K562 (cell line): ENCODE data around the gene GRIN2D. TPM values are rescaled to one million over a fixed set of nuclear protein-coding genes. Genes with fewer than 3 reads are reported as not detected.
A peak's percentile ranks its signal among the peaks of the same experiment; 100 is the strongest.

ENCODE experiments used
- ARID1B ChIP-seq: fragments of 450-650 bp; IDR thresholded peaks from 2 replicates; pipeline ENCODE4 v1.6.1; 2016; ENCODE audit warnings: antibody characterized with exemption, mild to moderate bottlenecking, inconsistent platforms
- BCL6 ChIP-seq: fragments of 250-450 bp; sonication (Bioruptor Pico); IDR thresholded peaks from 2 replicates; pipeline ENCODE4 v1.4.0; 2020
- HDAC1 ChIP-seq, 2 experiments: fragments of 450-650 bp; IDR thresholded peaks; 2 replicates each; pipeline ENCODE4 v1.6.1; 2016 to 2017; ENCODE audit warnings: inconsistent platforms in 1 of 2, mild to moderate bottlenecking in 1 of 2, moderate library complexity in 1 of 2
- HDGF ChIP-seq: fragments of 450-650 bp; IDR thresholded peaks from 2 replicates; pipeline ENCODE4 v1.6.1; 2016
- PCBP1 ChIP-seq: fragments of 200-400 bp; formaldehyde crosslinking; IDR thresholded peaks from 2 replicates; pipeline ENCODE4 v1.6.1; 2018; ENCODE audit warnings: mild to moderate bottlenecking, low read depth, low read length; ENCODE audit not compliant: poor library complexity, severe bottlenecking
- POLR3A ChIP-seq: IDR thresholded peaks from 2 replicates; pipeline ENCODE4 v1.6.1; 2011; ENCODE audit warnings: borderline replicate concordance, mild to moderate bottlenecking, moderate library complexity; ENCODE audit not compliant: insufficient read length, insufficient read depth; ENCODE audit errors: extremely low read depth
- PRMT5 ChIP-seq: sonication (generic); formaldehyde crosslinking; IDR thresholded peaks from 2 replicates; pipeline ENCODE4 v1.5.0; 2020; ENCODE audit warnings: missing genetic modification reagents
- RBM17 ChIP-seq: fragments of 200-400 bp; formaldehyde crosslinking; IDR thresholded peaks from 2 replicates; pipeline ENCODE4 v1.6.1; 2017; ENCODE audit warnings: low read depth, mild to moderate bottlenecking, low read length, borderline replicate concordance
- SAFB ChIP-seq: fragments of 200-400 bp; formaldehyde crosslinking; IDR thresholded peaks from 2 replicates; pipeline ENCODE4 v1.6.1; 2017; ENCODE audit warnings: low read depth, low read length, borderline replicate concordance
- SUPT5H ChIP-seq: fragments of 450-650 bp; IDR thresholded peaks from 2 replicates; pipeline ENCODE4 v1.6.1; 2016
- TEAD2 ChIP-seq: fragments of 450-650 bp; IDR thresholded peaks from 2 replicates; pipeline ENCODE4 v1.6.1; 2016; ENCODE audit warnings: missing genetic modification characterization, control low read depth, missing compliant biosample characterization
- ZNF212 ChIP-seq: fragments of 450-650 bp; formaldehyde crosslinking; IDR thresholded peaks from 2 replicates; pipeline ENCODE4 v1.4.0; 2020; ENCODE audit warnings: mild to moderate bottlenecking
- ZNF263 ChIP-seq: sonication (generic); formaldehyde crosslinking; IDR thresholded peaks from 2 replicates; pipeline ENCODE4 v1.8.0; 2022; ENCODE audit warnings: mild to moderate bottlenecking, missing genetic modification reagents, borderline replicate concordance
- ZNF408 ChIP-seq: fragments of 250-450 bp; sonication (Bioruptor Pico); IDR thresholded peaks from 2 replicates; pipeline ENCODE4 v1.4.0; 2020; ENCODE audit warnings: low read depth, mild to moderate bottlenecking, moderate library complexity
- polyA plus RNA-seq, 8 experiments: library from polyadenylated mRNA; depleted of rRNA in 4 of 8; stranded (reverse) in 5 of 8; unstranded in 3 of 8; fragments of >200 nt; fragmentation: Nextera tagmentation in 2 of 8; fragmentation: Illumina TruSeq in 1 of 8; extraction: Ambion mirVana in 2 of 8; extraction: Trizol in 1 of 8; gene quantifications; 2 replicates each; pipeline versions ENCODE4 v1.2.1 to v1.2.3, GENCODE V29; 2011 to 2014; ENCODE audit warnings: inconsistent platforms in 1 of 8, missing spikeins in 1 of 8
- total RNA-seq, 7 experiments: library from RNA; depleted of rRNA in 6 of 7; stranded (reverse); fragments of >200 nt in 6 of 7; fragmentation: Illumina TruSeq in 2 of 7; extraction: Trizol in 2 of 7; gene quantifications; 2 replicates each; pipeline versions ENCODE4 v1.2.1 to v1.2.3, GENCODE V29; 2011 to 2021; ENCODE audit warnings: low replicate concordance in 1 of 7
- TF ChIP-seq, protein P1 (sequence below): fragments of 250-450 bp; sonication (Bioruptor Pico); IDR thresholded peaks from 2 replicates; pipeline ENCODE4 v1.9.0; 2021; ENCODE audit warnings: mild to moderate bottlenecking
- TF ChIP-seq, protein P2 (sequence below): IDR thresholded peaks from 3 replicates; pipeline ENCODE4 v1.6.1; 2011; ENCODE audit warnings: borderline replicate concordance, mild to moderate bottlenecking; ENCODE audit not compliant: insufficient read length, insufficient read depth
- TF ChIP-seq, protein P3 (sequence below): sonication (generic); formaldehyde crosslinking; IDR thresholded peaks from 2 replicates; pipeline ENCODE4 v1.8.1; 2023; ENCODE audit warnings: mild to moderate bottlenecking, missing genetic modification reagents
- TF ChIP-seq, protein P4 (sequence below): fragments of 450-650 bp; IDR thresholded peaks from 2 replicates; pipeline ENCODE4 v1.6.1; 2016; ENCODE audit warnings: low read depth

GRIN2D gene
- total and polyA plus RNA-seq, 9 of the 15 experiments (the other 6 are each of a cell fraction or from before 2014, with no cell fraction given): 0.32 to 31.5 (median 1.8) TPM

DNA sequence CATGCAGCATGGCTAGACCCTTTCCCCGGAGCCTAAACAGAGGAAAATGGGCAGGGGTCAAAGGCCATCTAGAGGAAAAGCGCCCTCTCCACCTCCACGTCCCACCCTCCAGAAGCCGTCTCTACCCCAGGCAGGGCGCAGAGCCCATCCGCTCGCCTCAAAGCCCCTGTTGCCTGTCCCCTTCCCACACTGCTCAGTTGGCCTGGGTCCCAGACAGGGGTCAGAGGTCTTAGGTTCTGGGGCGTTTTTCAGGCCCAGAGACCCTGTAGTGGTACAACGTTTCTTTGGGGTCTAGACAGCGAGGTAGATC lies 30.0 kb upstream of the GRIN2D start (continued):
- TF ChIP-seq, protein P1, sequence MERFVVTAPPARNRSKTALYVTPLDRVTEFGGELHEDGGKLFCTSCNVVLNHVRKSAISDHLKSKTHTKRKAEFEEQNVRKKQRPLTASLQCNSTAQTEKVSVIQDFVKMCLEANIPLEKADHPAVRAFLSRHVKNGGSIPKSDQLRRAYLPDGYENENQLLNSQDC (CRISPR knock-in tag): no peak; the same call in 1 of the 2 replicates
- TF ChIP-seq, protein P2, sequence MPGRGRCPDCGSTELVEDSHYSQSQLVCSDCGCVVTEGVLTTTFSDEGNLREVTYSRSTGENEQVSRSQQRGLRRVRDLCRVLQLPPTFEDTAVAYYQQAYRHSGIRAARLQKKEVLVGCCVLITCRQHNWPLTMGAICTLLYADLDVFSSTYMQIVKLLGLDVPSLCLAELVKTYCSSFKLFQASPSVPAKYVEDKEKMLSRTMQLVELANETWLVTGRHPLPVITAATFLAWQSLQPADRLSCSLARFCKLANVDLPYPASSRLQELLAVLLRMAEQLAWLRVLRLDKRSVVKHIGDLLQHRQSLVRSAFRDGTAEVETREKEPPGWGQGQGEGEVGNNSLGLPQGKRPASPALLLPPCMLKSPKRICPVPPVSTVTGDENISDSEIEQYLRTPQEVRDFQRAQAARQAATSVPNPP: no peak
- TF ChIP-seq TEAD2 (no peak), PRMT5 (CRISPR knock-in tag) (no peak), POLR3A (no peak), HDGF (0 out of 2 replicates have a peak, but pooled peaks have one; percentile 56), ZNF408 (CRISPR knock-in tag) (no peak), HDAC1 (IDR thresholded peaks at IDR 0.05) (peak in 1 of 2 experiments; percentile 62; a peak in 1 of 4 replicates), PCBP1 (no peak), RBM17 (no peak), SAFB (no peak), SUPT5H (peak; percentile 77; the same call in 1 of the 2 replicates), ARID1B (no peak), BCL6 (CRISPR knock-in tag) (no peak), ZNF263 (no peak), ZNF212 (CRISPR knock-in tag) (no peak)
- TF ChIP-seq, protein P3, sequence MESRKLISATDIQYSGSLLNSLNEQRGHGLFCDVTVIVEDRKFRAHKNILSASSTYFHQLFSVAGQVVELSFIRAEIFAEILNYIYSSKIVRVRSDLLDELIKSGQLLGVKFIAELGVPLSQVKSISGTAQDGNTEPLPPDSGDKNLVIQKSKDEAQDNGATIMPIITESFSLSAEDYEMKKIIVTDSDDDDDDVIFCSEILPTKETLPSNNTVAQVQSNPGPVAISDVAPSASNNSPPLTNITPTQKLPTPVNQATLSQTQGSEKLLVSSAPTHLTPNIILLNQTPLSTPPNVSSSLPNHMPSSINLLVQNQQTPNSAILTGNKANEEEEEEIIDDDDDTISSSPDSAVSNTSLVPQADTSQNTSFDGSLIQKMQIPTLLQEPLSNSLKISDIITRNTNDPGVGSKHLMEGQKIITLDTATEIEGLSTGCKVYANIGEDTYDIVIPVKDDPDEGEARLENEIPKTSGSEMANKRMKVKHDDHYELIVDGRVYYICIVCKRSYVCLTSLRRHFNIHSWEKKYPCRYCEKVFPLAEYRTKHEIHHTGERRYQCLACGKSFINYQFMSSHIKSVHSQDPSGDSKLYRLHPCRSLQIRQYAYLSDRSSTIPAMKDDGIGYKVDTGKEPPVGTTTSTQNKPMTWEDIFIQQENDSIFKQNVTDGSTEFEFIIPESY: no peak
- TF ChIP-seq, protein P4, sequence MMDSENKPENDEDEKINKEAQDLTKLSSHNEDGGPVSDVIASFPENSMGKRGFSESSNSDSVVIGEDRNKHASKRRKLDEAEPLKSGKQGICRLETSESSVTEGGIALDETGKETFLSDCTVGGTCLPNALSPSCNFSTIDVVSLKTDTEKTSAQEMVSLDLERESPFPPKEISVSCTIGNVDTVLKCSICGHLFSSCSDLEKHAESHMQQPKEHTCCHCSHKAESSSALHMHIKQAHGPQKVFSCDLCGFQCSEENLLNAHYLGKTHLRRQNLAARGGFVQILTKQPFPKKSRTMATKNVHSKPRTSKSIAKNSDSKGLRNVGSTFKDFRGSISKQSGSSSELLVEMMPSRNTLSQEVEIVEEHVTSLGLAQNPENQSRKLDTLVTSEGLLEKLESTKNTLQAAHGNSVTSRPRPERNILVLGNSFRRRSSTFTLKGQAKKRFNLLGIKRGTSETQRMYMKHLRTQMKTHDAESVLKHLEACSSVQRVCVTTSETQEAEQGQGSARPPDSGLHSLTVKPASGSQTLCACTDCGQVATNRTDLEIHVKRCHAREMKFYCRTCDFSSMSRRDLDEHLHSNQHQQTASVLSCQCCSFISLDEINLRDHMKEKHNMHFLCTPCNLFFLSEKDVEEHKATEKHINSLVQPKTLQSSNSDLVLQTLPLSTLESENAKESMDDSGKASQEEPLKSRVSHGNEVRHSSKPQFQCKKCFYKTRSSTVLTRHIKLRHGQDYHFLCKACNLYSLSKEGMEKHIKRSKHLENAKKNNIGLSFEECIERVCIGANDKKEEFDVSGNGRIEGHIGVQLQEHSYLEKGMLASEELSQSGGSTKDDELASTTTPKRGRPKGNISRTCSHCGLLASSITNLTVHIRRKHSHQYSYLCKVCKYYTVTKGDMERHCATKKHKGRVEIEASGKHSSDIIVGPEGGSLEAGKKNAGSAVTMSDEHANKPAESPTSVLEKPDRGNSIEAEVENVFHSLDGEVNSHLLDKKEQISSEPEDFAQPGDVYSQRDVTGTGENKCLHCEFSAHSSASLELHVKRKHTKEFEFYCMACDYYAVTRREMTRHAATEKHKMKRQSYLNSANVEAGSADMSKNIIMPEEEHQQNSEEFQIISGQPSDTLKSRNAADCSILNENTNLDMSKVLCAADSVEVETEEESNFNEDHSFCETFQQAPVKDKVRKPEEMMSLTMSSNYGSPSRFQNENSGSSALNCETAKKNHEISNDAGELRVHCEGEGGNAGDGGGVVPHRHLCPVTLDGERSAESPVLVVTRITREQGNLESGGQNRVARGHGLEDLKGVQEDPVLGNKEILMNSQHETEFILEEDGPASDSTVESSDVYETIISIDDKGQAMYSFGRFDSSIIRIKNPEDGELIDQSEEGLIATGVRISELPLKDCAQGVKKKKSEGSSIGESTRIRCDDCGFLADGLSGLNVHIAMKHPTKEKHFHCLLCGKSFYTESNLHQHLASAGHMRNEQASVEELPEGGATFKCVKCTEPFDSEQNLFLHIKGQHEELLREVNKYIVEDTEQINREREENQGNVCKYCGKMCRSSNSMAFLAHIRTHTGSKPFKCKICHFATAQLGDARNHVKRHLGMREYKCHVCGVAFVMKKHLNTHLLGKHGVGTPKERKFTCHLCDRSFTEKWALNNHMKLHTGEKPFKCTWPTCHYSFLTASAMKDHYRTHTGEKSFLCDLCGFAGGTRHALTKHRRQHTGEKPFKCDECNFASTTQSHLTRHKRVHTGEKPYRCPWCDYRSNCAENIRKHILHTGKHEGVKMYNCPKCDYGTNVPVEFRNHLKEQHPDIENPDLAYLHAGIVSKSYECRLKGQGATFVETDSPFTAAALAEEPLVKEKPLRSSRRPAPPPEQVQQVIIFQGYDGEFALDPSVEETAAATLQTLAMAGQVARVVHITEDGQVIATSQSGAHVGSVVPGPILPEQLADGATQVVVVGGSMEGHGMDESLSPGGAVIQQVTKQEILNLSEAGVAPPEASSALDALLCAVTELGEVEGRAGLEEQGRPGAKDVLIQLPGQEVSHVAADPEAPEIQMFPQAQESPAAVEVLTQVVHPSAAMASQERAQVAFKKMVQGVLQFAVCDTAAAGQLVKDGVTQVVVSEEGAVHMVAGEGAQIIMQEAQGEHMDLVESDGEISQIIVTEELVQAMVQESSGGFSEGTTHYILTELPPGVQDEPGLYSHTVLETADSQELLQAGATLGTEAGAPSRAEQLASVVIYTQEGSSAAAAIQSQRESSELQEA: peak; percentile 38; the same call in 1 of the 2 replicates
